HepG2 (cell line): Measurements from ENCODE around the gene RDH16.
"Not testable (repeated sequence)": the region's sequence is repeated elsewhere in the genome, so short reads cannot be mapped to it uniquely, and the experiment has no call there.

Source experiments
- HDAC1 ChIP-seq: sonication (generic); formaldehyde crosslinking; IDR thresholded peaks from 2 replicates; pipeline ENCODE4 v1.5.1; 2020; ENCODE audit warnings: mild to moderate bottlenecking, missing genetic modification reagents
- HOXA7 ChIP-seq: sonication (generic); formaldehyde crosslinking; IDR thresholded peaks from 2 replicates; pipeline ENCODE4 v1.8.1; 2022; ENCODE audit warnings: mild to moderate bottlenecking, missing genetic modification reagents, moderate library complexity
- NFYB ChIP-seq: sonication (generic); formaldehyde crosslinking; IDR thresholded peaks from 2 replicates; pipeline ENCODE4 v1.4.0; 2020; ENCODE audit warnings: missing genetic modification reagents
- POLR2A ChIP-seq, 2 experiments: IDR thresholded peaks; 2 replicates each; pipeline ENCODE4 v1.6.1; 2011; ENCODE audit warnings: low read depth in 2 of 2, low read length in 2 of 2, mild to moderate bottlenecking in 1 of 2, moderate library complexity in 1 of 2; ENCODE audit not compliant: insufficient read depth in 1 of 2
- SATB2 ChIP-seq: sonication (generic); formaldehyde crosslinking; IDR thresholded peaks from 2 replicates; pipeline ENCODE4 v1.5.0; 2020; ENCODE audit warnings: missing genetic modification reagents
- TCF7L2 ChIP-seq: IDR thresholded peaks from 2 replicates; pipeline ENCODE4 v1.6.1; 2011; ENCODE audit warnings: mild to moderate bottlenecking, low read depth, low read length, moderate library complexity
- ZBTB8A ChIP-seq: sonication (generic); formaldehyde crosslinking; IDR thresholded peaks from 2 replicates; pipeline ENCODE4 v1.4.0; 2020; ENCODE audit warnings: mild to moderate bottlenecking, low read depth, missing genetic modification reagents, borderline replicate concordance
- ZNF121 ChIP-seq: sonication (generic); formaldehyde crosslinking; IDR thresholded peaks from 2 replicates; pipeline ENCODE4 v1.5.0; 2020; ENCODE audit warnings: mild to moderate bottlenecking, missing genetic modification reagents
- ZNF253 ChIP-seq: sonication (generic); formaldehyde crosslinking; IDR thresholded peaks from 2 replicates; pipeline ENCODE4 v1.8.0; 2022; ENCODE audit warnings: mild to moderate bottlenecking, missing genetic modification reagents, borderline replicate concordance
- TF ChIP-seq, protein P1 (sequence below): sonication (generic); formaldehyde crosslinking; IDR thresholded peaks from 2 replicates; pipeline ENCODE4 v1.4.0; 2020; ENCODE audit warnings: missing genetic modification reagents
- TF ChIP-seq, protein P2 (sequence below): sonication (generic); formaldehyde crosslinking; IDR thresholded peaks from 2 replicates; pipeline ENCODE4 v1.5.0; 2020; ENCODE audit warnings: mild to moderate bottlenecking, missing genetic modification reagents, moderate library complexity
- TF ChIP-seq, protein P3 (sequence below): sonication (generic); formaldehyde crosslinking; IDR thresholded peaks from 2 replicates; pipeline ENCODE4 v1.4.0; 2020; ENCODE audit warnings: missing genetic modification reagents
- TF ChIP-seq, protein P4 (sequence below): sonication (generic); formaldehyde crosslinking; IDR thresholded peaks from 2 replicates; pipeline ENCODE4 v1.8.1; 2023; ENCODE audit warnings: mild to moderate bottlenecking, missing genetic modification reagents
- TF ChIP-seq, protein P5 (sequence below): conservative IDR thresholded peaks from 2 replicates; pipeline ENCODE4 v1.6.1; 2018; ENCODE audit warnings: missing genetic modification reagents

- TF ChIP-seq ZNF253 (CRISPR knock-in tag); TCF7L2; HDAC1 (CRISPR knock-in tag); ZBTB8A; SATB2; NFYB (CRISPR knock-in tag); POLR2A (IDR thresholded peaks at IDR 0.05; ENCODE audit: insufficient read depth in 1 of 2, low read depth in 2 of 2, low read length in 2 of 2); ZNF121; HOXA7: not testable (repeated sequence)
- TF ChIP-seq, protein P1, sequence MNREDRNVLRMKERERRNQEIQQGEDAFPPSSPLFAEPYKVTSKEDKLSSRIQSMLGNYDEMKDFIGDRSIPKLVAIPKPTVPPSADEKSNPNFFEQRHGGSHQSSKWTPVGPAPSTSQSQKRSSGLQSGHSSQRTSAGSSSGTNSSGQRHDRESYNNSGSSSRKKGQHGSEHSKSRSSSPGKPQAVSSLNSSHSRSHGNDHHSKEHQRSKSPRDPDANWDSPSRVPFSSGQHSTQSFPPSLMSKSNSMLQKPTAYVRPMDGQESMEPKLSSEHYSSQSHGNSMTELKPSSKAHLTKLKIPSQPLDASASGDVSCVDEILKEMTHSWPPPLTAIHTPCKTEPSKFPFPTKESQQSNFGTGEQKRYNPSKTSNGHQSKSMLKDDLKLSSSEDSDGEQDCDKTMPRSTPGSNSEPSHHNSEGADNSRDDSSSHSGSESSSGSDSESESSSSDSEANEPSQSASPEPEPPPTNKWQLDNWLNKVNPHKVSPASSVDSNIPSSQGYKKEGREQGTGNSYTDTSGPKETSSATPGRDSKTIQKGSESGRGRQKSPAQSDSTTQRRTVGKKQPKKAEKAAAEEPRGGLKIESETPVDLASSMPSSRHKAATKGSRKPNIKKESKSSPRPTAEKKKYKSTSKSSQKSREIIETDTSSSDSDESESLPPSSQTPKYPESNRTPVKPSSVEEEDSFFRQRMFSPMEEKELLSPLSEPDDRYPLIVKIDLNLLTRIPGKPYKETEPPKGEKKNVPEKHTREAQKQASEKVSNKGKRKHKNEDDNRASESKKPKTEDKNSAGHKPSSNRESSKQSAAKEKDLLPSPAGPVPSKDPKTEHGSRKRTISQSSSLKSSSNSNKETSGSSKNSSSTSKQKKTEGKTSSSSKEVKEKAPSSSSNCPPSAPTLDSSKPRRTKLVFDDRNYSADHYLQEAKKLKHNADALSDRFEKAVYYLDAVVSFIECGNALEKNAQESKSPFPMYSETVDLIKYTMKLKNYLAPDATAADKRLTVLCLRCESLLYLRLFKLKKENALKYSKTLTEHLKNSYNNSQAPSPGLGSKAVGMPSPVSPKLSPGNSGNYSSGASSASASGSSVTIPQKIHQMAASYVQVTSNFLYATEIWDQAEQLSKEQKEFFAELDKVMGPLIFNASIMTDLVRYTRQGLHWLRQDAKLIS (CRISPR knock-in tag): not testable (repeated sequence)
- TF ChIP-seq, protein P2, sequence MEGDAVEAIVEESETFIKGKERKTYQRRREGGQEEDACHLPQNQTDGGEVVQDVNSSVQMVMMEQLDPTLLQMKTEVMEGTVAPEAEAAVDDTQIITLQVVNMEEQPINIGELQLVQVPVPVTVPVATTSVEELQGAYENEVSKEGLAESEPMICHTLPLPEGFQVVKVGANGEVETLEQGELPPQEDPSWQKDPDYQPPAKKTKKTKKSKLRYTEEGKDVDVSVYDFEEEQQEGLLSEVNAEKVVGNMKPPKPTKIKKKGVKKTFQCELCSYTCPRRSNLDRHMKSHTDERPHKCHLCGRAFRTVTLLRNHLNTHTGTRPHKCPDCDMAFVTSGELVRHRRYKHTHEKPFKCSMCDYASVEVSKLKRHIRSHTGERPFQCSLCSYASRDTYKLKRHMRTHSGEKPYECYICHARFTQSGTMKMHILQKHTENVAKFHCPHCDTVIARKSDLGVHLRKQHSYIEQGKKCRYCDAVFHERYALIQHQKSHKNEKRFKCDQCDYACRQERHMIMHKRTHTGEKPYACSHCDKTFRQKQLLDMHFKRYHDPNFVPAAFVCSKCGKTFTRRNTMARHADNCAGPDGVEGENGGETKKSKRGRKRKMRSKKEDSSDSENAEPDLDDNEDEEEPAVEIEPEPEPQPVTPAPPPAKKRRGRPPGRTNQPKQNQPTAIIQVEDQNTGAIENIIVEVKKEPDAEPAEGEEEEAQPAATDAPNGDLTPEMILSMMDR (CRISPR knock-in tag): not testable (repeated sequence)
- TF ChIP-seq, protein P3, sequence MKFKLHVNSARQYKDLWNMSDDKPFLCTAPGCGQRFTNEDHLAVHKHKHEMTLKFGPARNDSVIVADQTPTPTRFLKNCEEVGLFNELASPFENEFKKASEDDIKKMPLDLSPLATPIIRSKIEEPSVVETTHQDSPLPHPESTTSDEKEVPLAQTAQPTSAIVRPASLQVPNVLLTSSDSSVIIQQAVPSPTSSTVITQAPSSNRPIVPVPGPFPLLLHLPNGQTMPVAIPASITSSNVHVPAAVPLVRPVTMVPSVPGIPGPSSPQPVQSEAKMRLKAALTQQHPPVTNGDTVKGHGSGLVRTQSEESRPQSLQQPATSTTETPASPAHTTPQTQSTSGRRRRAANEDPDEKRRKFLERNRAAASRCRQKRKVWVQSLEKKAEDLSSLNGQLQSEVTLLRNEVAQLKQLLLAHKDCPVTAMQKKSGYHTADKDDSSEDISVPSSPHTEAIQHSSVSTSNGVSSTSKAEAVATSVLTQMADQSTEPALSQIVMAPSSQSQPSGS (CRISPR knock-in tag): not testable (repeated sequence)
- TF ChIP-seq, protein P4, sequence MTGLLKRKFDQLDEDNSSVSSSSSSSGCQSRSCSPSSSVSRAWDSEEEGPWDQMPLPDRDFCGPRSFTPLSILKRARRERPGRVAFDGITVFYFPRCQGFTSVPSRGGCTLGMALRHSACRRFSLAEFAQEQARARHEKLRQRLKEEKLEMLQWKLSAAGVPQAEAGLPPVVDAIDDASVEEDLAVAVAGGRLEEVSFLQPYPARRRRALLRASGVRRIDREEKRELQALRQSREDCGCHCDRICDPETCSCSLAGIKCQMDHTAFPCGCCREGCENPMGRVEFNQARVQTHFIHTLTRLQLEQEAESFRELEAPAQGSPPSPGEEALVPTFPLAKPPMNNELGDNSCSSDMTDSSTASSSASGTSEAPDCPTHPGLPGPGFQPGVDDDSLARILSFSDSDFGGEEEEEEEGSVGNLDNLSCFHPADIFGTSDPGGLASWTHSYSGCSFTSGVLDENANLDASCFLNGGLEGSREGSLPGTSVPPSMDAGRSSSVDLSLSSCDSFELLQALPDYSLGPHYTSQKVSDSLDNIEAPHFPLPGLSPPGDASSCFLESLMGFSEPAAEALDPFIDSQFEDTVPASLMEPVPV (CRISPR knock-in tag): not testable (repeated sequence)
- TF ChIP-seq, protein P5, sequence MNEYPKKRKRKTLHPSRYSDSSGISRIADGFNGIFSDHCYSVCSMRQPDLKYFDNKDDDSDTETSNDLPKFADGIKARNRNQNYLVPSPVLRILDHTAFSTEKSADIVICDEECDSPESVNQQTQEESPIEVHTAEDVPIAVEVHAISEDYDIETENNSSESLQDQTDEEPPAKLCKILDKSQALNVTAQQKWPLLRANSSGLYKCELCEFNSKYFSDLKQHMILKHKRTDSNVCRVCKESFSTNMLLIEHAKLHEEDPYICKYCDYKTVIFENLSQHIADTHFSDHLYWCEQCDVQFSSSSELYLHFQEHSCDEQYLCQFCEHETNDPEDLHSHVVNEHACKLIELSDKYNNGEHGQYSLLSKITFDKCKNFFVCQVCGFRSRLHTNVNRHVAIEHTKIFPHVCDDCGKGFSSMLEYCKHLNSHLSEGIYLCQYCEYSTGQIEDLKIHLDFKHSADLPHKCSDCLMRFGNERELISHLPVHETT (CRISPR knock-in tag): not testable (repeated sequence)
Observed at GRCh38 chr12:56965124-56965523, 7.7 kb upstream of the RDH16 start.
